H9 (cell line): ENCODE data around the gene SLCO3A1. TPM values are rescaled to one million over a fixed set of nuclear protein-coding genes. Genes with fewer than 3 reads are reported as not detected.

Experiments
- DNase-seq: peaks from one replicate; pipeline ENCODE4 v3.0.0-alpha.2; 2017
- H2AFZ ChIP-seq: one replicate; pipeline ENCODE4 v1.6.1; 2013; ENCODE audit warnings: mild to moderate bottlenecking, low read length, control low read depth, moderate library complexity
- H2AK5ac ChIP-seq: 2 replicates; pipeline ENCODE4 v1.6.1; 2013; ENCODE audit warnings: low read length, control low read depth, mixed read lengths; ENCODE audit not compliant: insufficient read length
- H2BK120ac ChIP-seq: one replicate; pipeline ENCODE4 v1.6.1; 2013; ENCODE audit warnings: low read depth, mild to moderate bottlenecking, low read length, control low read depth, inconsistent platforms; ENCODE audit not compliant: poor library complexity, severe bottlenecking
- H2BK12ac ChIP-seq: 2 replicates; pipeline ENCODE4 v1.6.1; 2013; ENCODE audit warnings: low read length, control low read depth, mixed read lengths, low read depth; ENCODE audit not compliant: insufficient read length
- H2BK15ac ChIP-seq: 2 replicates; pipeline ENCODE4 v1.6.1; 2013; ENCODE audit warnings: low read depth, low read length, control low read depth
- H2BK20ac ChIP-seq: one replicate; pipeline ENCODE4 v1.6.1; 2013; ENCODE audit warnings: low read depth, mild to moderate bottlenecking, low read length, control low read depth, inconsistent platforms; ENCODE audit not compliant: poor library complexity, severe bottlenecking
- H2BK5ac ChIP-seq: 2 replicates; pipeline ENCODE4 v1.6.1; 2013; ENCODE audit warnings: low read length, control low read depth, mixed read lengths; ENCODE audit not compliant: insufficient read length
- H3K14ac ChIP-seq: 2 replicates; pipeline ENCODE4 v1.6.1; 2013; ENCODE audit warnings: low read length, control low read depth; ENCODE audit not compliant: insufficient read depth
- H3K18ac ChIP-seq: 2 replicates; pipeline ENCODE4 v1.6.1; 2013; ENCODE audit warnings: low read depth, mild to moderate bottlenecking, mixed read lengths, low read length, control low read depth; ENCODE audit not compliant: insufficient read length
- H3K23ac ChIP-seq: 2 replicates; pipeline ENCODE4 v1.6.1; 2013; ENCODE audit warnings: low read length, control low read depth, mixed read lengths, low read depth; ENCODE audit not compliant: insufficient read length
- H3K23me2 ChIP-seq: 2 replicates; pipeline ENCODE4 v1.6.1; 2013; ENCODE audit warnings: low read depth, mild to moderate bottlenecking, mixed read lengths, low read length, control low read depth; ENCODE audit not compliant: insufficient read length, poor library complexity, severe bottlenecking
- H3K27ac ChIP-seq: 2 replicates; pipeline ENCODE4 v1.5.1; 2013; ENCODE audit warnings: low read length, control low read depth, mixed read lengths, low read depth; ENCODE audit not compliant: insufficient read length
- H3K27me3 ChIP-seq: 2 replicates; pipeline ENCODE4 v1.6.1; 2013; ENCODE audit warnings: low read length, control low read depth, inconsistent platforms; ENCODE audit not compliant: insufficient read depth
- H3K4ac ChIP-seq: 2 replicates; pipeline ENCODE4 v1.6.1; 2013; ENCODE audit warnings: low read depth, mild to moderate bottlenecking, control low read depth, inconsistent platforms, low read length, moderate library complexity
- H3K4me1 ChIP-seq: 2 replicates; pipeline ENCODE4 v1.6.1; 2013; ENCODE audit warnings: low read length, control low read depth, inconsistent platforms; ENCODE audit not compliant: insufficient read depth
- H3K4me2 ChIP-seq: 2 replicates; pipeline ENCODE4 v1.6.1; 2013; ENCODE audit warnings: low read length, control low read depth, mixed read lengths; ENCODE audit not compliant: insufficient read length, insufficient read depth
- H3K56ac ChIP-seq: 2 replicates; pipeline ENCODE4 v1.6.1; 2013; ENCODE audit warnings: low read depth, mild to moderate bottlenecking, mixed read lengths, low read length, control low read depth; ENCODE audit not compliant: insufficient read length
- H3K79me1 ChIP-seq: 2 replicates; pipeline ENCODE4 v1.6.1; 2013; ENCODE audit warnings: low read depth, mild to moderate bottlenecking, moderate library complexity, low read length, control low read depth, inconsistent platforms; ENCODE audit not compliant: insufficient read depth, poor library complexity, severe bottlenecking
- H3K79me2 ChIP-seq: 2 replicates; pipeline ENCODE4 v1.6.1; 2013; ENCODE audit warnings: low read length, control low read depth, inconsistent platforms; ENCODE audit not compliant: insufficient read depth
- H3K9ac ChIP-seq: 2 replicates; pipeline ENCODE4 v1.6.1; 2013; ENCODE audit warnings: low read length, control low read depth, mixed read lengths; ENCODE audit not compliant: insufficient read length; ENCODE audit errors: extremely low read depth
- H3K9me3 ChIP-seq: one replicate; pipeline ENCODE4 v1.6.1; 2013; ENCODE audit warnings: low read depth, low read length, inconsistent platforms; ENCODE audit not compliant: control insufficient read depth
- H3T11ph ChIP-seq: one replicate; pipeline ENCODE4 v1.6.1; 2013; ENCODE audit warnings: mild to moderate bottlenecking, low read length, control low read depth, inconsistent platforms
- H4K20me1 ChIP-seq: one replicate; pipeline ENCODE4 v1.6.1; 2013; ENCODE audit not compliant: control insufficient read depth, insufficient read length, insufficient read depth
- H4K5ac ChIP-seq: 2 replicates; pipeline ENCODE4 v1.6.1; 2013; ENCODE audit warnings: low read depth, mild to moderate bottlenecking, mixed read lengths, low read length, control low read depth; ENCODE audit not compliant: insufficient read length
- H4K8ac ChIP-seq: replicated peaks from 2 replicates; pipeline ENCODE4 v1.6.1; 2013; ENCODE audit warnings: low read length, control low read depth, mixed read lengths, low read depth; ENCODE audit not compliant: insufficient read length
- H4K91ac ChIP-seq: 2 replicates; pipeline ENCODE4 v1.6.1; 2013; ENCODE audit warnings: low read depth, mild to moderate bottlenecking, moderate library complexity, mixed read lengths, low read length, control low read depth; ENCODE audit not compliant: insufficient read length
- H3K27ac Mint-ChIP-seq, 3 experiments: 2 replicates in 2 of 3; 3 replicates in 1 of 3; pipeline ENCODE4 v1.8.0; 2020 to 2021; ENCODE audit warnings: mixed read lengths in 3 of 3, mild to moderate bottlenecking in 1 of 3, moderate library complexity in 1 of 3
- H3K27me3 Mint-ChIP-seq: 2 replicates; pipeline ENCODE4 v1.8.0; 2021; ENCODE audit warnings: low read depth, mild to moderate bottlenecking, moderate library complexity, mixed read lengths
- H3K36me3 Mint-ChIP-seq, 3 experiments: 2 replicates in 2 of 3; 3 replicates in 1 of 3; pipeline ENCODE4 v1.8.0; 2020 to 2021; ENCODE audit warnings: low read depth in 3 of 3, mixed read lengths in 3 of 3; ENCODE audit not compliant: insufficient read depth in 1 of 3
- H3K4me1 Mint-ChIP-seq, 2 experiments: 2 replicates each; pipeline ENCODE4 v1.8.0; 2020; ENCODE audit warnings: mixed read lengths in 2 of 2
- H3K4me3 Mint-ChIP-seq, 2 experiments: 2 replicates in 1 of 2; 3 replicates in 1 of 2; pipeline ENCODE4 v1.8.0; 2020 to 2021; ENCODE audit warnings: mild to moderate bottlenecking in 2 of 2, mixed read lengths in 2 of 2, moderate library complexity in 1 of 2
- H3K9me3 Mint-ChIP-seq, 2 experiments: 2 replicates in 1 of 2; 3 replicates in 1 of 2; pipeline ENCODE4 v1.8.0; 2020; ENCODE audit warnings: mild to moderate bottlenecking in 2 of 2, mixed read lengths in 2 of 2, moderate library complexity in 1 of 2
- CTCF ChIP-seq: fragments of 200-600 bp; sonication (generic); conservative IDR thresholded peaks from 3 replicates; pipeline ENCODE4 v1.8.0; 2021; ENCODE audit warnings: antibody characterized with exemption, mild to moderate bottlenecking
- WGBS: extraction: QIAGEN DNeasy Blood & Tissue Kit; methylation state at CpG from one replicate; pipeline ENCODE4 v1.1.7; 2013; ENCODE audit warnings: missing lambda C conversion rate, low lambda C conversion rate, mixed read lengths; ENCODE audit not compliant: insufficient read length; ENCODE audit errors: extremely low coverage; 5-methylcytosine and 5-hydroxymethylcytosine counted together
- total RNA-seq: library from RNA; stranded (reverse); gene quantifications from 2 replicates; pipeline ENCODE4 v1.2.1, GENCODE V29; 2021

SLCO3A1 gene
- total RNA-seq, 1 experiment from 2014 or later = 9.4 TPM

- Histone ChIP-seq H3K27me3 (no peaks in the 10 kb centered on the region), H4K20me1 (no peaks in the 10 kb centered on the region), H2BK20ac (no peak overlapping the region), H3K4me1 (peaks cover 2% of the 10 kb centered on the region; the same call in 1 of the 2 replicates), H2AFZ (no peak overlapping the region), H3K4me2 (no peak overlapping the region), H2BK15ac (no peak overlapping the region), H3K4ac (no peak overlapping the region), H3K14ac (no peak overlapping the region), H3K79me1 (no peaks in the 10 kb centered on the region), H3K79me2 (no peaks in the 10 kb centered on the region), H4K8ac (no peak overlapping the region), H3K27ac (no peak overlapping the region), H2BK120ac (no peak overlapping the region), H3K23me2 (no peaks in the 10 kb centered on the region), H2AK5ac (no peak overlapping the region), H2BK5ac (no peak overlapping the region), H3K56ac (no peak overlapping the region), H3T11ph (no peak overlapping the region), H3K23ac (no peak overlapping the region), H3K18ac (no peak overlapping the region), H3K9me3 (no peaks in the 10 kb centered on the region), H4K91ac (no peak overlapping the region), H4K5ac (no peak overlapping the region), H3K9ac (no peak overlapping the region), H2BK12ac (no peak overlapping the region)
- WGBS = no CpG with 5 or more reads among the region's 5 CpGs
- H3K4me1 Mint-ChIP-seq = peaks cover 28 to 32% of the 10 kb centered on the region in 2 experiments
- H3K9me3 Mint-ChIP-seq = no peaks in the 10 kb centered on the region; a peak in 1 of 5 replicates
- H3K27ac Mint-ChIP-seq = 0 out of 7 replicates have a peak overlapping the region, but pooled peaks of 1 of the 3 experiments have one; percentile 28
- no peak for DNase-seq
- no peak for TF ChIP-seq CTCF
- no peaks in the 10 kb centered on the region for H3K27me3 Mint-ChIP-seq
- no peak overlapping the region for H3K4me3 Mint-ChIP-seq
- peaks cover 0 to 2% (median 0%) of the 10 kb centered on the region in 3 experiments; a peak in 1 of 7 replicates for H3K36me3 Mint-ChIP-seq
These were observed 38.4 kb downstream of the SLCO3A1 start for GRCh38 chr15:91891788-91892345.
